Keratinocyte (primary cell): ENCODE data around the gene SLC28A3.

ENCODE experiments used
- EZH2 ChIP-seq: IDR thresholded peaks from one replicate; pipeline ENCODE4 v1.6.1; 2012; ENCODE audit warnings: inconsistent platforms, mild to moderate bottlenecking, low read length, moderate library complexity
- TF ChIP-seq, protein P1 (sequence below), 3 experiments: IDR thresholded peaks in 1 of 3; conservative IDR thresholded peaks in 1 of 3; optimal IDR thresholded peaks in 1 of 3; 2 replicates in 2 of 3; 3 replicates in 1 of 3; pipeline versions ENCODE3 to v1.5.1; 2011; ENCODE audit warnings: low read length in 3 of 3, mild to moderate bottlenecking in 3 of 3, moderate library complexity in 2 of 3, control low read depth in 1 of 3, inconsistent platforms in 1 of 3; ENCODE audit not compliant: insufficient read depth in 2 of 3; ENCODE audit errors: extremely low read depth in 1 of 3

DNA sequence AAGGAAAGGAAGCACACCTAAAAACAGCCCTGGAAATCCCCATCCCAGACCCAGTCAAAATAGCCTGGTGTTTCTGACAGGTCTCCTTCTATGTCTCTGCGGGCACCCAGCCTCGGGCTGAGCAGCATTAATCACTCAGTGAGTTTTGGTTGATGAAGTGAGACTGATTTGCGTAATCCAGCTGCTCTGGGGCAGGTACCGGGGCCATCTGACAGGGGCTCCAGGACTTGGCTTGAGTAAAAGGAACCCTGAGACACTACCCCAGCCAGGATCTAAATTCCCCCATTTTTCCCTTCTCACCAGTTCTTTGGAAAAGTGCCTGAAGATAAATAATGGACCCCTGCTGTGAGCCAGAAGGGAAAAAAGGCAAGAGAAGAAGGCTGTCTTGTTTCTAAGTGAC is 596 bp downstream of the SLC28A3 start:
- TF ChIP-seq, protein P1, sequence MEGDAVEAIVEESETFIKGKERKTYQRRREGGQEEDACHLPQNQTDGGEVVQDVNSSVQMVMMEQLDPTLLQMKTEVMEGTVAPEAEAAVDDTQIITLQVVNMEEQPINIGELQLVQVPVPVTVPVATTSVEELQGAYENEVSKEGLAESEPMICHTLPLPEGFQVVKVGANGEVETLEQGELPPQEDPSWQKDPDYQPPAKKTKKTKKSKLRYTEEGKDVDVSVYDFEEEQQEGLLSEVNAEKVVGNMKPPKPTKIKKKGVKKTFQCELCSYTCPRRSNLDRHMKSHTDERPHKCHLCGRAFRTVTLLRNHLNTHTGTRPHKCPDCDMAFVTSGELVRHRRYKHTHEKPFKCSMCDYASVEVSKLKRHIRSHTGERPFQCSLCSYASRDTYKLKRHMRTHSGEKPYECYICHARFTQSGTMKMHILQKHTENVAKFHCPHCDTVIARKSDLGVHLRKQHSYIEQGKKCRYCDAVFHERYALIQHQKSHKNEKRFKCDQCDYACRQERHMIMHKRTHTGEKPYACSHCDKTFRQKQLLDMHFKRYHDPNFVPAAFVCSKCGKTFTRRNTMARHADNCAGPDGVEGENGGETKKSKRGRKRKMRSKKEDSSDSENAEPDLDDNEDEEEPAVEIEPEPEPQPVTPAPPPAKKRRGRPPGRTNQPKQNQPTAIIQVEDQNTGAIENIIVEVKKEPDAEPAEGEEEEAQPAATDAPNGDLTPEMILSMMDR (optimal IDR thresholded peaks at IDR 0.05 in 1 of 3, IDR thresholded peaks at IDR 0.05 in 1 of 3, conservative IDR thresholded peaks at IDR 0.05 in 1 of 3; ENCODE audit: extremely low read depth in 1 of 3, insufficient read depth in 2 of 3, low read length in 3 of 3): no peak
- TF ChIP-seq EZH2: no peak
